Common myeloid progenitor, CD34-positive (primary cell): ENCODE data around the gene GLDC.

Experiments
- CTCF ChIA-PET: fragments of 350-600 bp; sonication (Branson Sonifier 250); formaldehyde crosslinking; loops from one replicate; lab custom pipeline; 2021; ENCODE audit warnings: antibody characterized with exemption; lab: Charles Lee
- POLR2A ChIA-PET: fragments of 350-600 bp; sonication (Branson Sonifier 250); formaldehyde crosslinking; loops from one replicate; lab custom pipeline; 2021; ENCODE audit warnings: antibody characterized with exemption; lab: Charles Lee
- DNase-seq, 3 donors: peaks; one replicate each; pipeline versions ENCODE4 v3.0.0 to v3.0.0-alpha.2; 2013
- H3K27ac ChIP-seq, 2 experiments: 1 replicate in 1 of 2; 2 replicates in 1 of 2; pipeline ENCODE4 v1.7.0; 2013; ENCODE audit warnings: inconsistent platforms in 2 of 2, low read length in 2 of 2, mild to moderate bottlenecking in 2 of 2, low read depth in 1 of 2, moderate library complexity in 1 of 2; ENCODE audit not compliant: severe bottlenecking in 2 of 2, insufficient read depth in 1 of 2, poor library complexity in 1 of 2
- H3K27me3 ChIP-seq, 5 experiments: replicated peaks in 2 of 5; 1 replicate in 3 of 5; 2 replicates in 2 of 5; pipeline versions ENCODE4 v1.6.1 to v1.7.0; 2013; ENCODE audit warnings: low read length in 4 of 5, mild to moderate bottlenecking in 2 of 5, moderate library complexity in 2 of 5, inconsistent platforms in 1 of 5; ENCODE audit not compliant: insufficient read depth in 5 of 5, control insufficient read depth in 4 of 5
- H3K36me3 ChIP-seq, 4 experiments: 1 replicate in 2 of 4; 2 replicates in 2 of 4; pipeline versions ENCODE4 v1.6.1 to v1.7.0; 2013; ENCODE audit warnings: low read length in 3 of 4, control low read depth in 1 of 4, mild to moderate bottlenecking in 1 of 4; ENCODE audit not compliant: control insufficient read depth in 4 of 4, insufficient read depth in 4 of 4
- H3K4me1 ChIP-seq, 4 experiments: 1 replicate in 3 of 4; 2 replicates in 1 of 4; pipeline versions ENCODE4 v1.6.1 to v1.7.1; 2013; ENCODE audit warnings: low read length in 3 of 4, mild to moderate bottlenecking in 3 of 4, control low read depth in 1 of 4, inconsistent platforms in 1 of 4, moderate library complexity in 1 of 4; ENCODE audit not compliant: control insufficient read depth in 4 of 4, insufficient read depth in 4 of 4; ENCODE audit errors: control extremely low read depth in 1 of 4
- H3K4me3 ChIP-seq, 7 experiments: 1 replicate in 4 of 7; 2 replicates in 3 of 7; pipeline versions ENCODE4 v1.5.1 to v1.7.0; 2013; ENCODE audit warnings: mild to moderate bottlenecking in 7 of 7, low read length in 6 of 7, moderate library complexity in 6 of 7, inconsistent platforms in 2 of 7, low read depth in 2 of 7, control low read depth in 1 of 7; ENCODE audit not compliant: insufficient read depth in 4 of 7, control insufficient read depth in 1 of 7; ENCODE audit errors: extremely low read depth in 1 of 7
- H3K9me3 ChIP-seq, 5 experiments: 1 replicate in 4 of 5; 2 replicates in 1 of 5; pipeline versions ENCODE4 v1.6.1 to v1.7.1; 2013; ENCODE audit warnings: low read length in 4 of 5, mild to moderate bottlenecking in 2 of 5, inconsistent platforms in 1 of 5, low read depth in 1 of 5, moderate library complexity in 1 of 5; ENCODE audit not compliant: control insufficient read depth in 4 of 5, insufficient read depth in 2 of 5; ENCODE audit errors: control extremely low read depth in 1 of 5
- WGBS: methylation state at CpG from one replicate; pipeline ENCODE4 v1.1.5; 2013; ENCODE audit not compliant: insufficient coverage; 5-methylcytosine and 5-hydroxymethylcytosine counted together

Gene GLDC

DNA sequence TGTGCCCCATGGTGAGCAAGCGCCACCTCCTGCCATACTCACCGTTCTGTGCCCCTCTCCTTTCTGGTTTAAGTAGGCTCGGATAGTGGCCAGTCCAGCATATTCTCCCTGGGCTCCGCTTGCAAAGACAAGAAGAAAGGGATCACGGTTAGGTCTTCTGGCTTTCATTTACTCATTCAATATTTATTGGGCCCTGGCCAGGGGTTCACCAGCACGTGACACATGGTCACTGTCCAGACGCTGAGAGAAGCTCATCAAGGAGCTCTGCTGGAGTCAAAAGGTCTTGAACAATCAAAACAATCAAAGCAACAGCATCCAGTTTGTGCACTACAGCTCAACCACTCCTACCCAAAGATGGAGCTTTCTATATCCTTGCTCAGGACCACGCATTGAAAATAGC lies 80.2 kb downstream of the GLDC start:
- no peak for DNase-seq
- H3K4me1 ChIP-seq = no peaks in the 10 kb centered on the region
- no peak overlapping the region for H3K4me3 ChIP-seq
- POLR2A ChIA-PET = no interaction called here
- 98% methylated on average over 6 of the region's 8 CpGs for WGBS
- H3K27ac ChIP-seq = no peak overlapping the region
- CTCF ChIA-PET = interaction anchor here (1.0 to 8.7 kb wide), 2 partner anchors 153 to 210 kb away, joined by 3 to 114 read pairs; partner anchors contain the start of gene UHRF2
- H3K27me3 ChIP-seq = no peaks in the 10 kb centered on the region
- H3K9me3 ChIP-seq = no peaks in the 10 kb centered on the region
- no peaks in the 10 kb centered on the region for H3K36me3 ChIP-seq

DNA sequence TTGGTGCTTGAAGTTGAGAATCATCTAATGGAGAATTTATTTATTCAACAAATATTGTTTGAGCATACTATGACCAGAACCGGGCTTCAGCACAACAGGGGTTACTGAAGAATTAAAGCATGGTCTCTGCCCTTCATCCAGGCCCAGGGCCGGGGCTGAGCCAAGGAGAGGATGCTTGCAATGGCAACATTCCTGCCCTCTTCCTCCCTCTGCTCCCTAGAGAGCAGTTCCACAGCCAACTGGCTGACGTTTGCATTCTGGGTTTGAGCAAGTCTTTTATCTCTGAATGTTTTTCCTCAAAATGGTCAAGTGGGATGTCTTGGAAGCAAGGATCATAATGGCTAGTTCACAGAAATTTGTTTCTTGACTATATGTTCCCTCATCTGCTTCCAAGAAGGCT lies 80.7 kb downstream of the GLDC start:
- H3K4me1 ChIP-seq = no peaks in the 10 kb centered on the region
- no peak overlapping the region for H3K4me3 ChIP-seq
- WGBS = 97% methylated on average over 3 of the region's 3 CpGs
- H3K9me3 ChIP-seq = no peaks in the 10 kb centered on the region
- H3K27me3 ChIP-seq = no peaks in the 10 kb centered on the region
- CTCF ChIA-PET = interaction anchor here (0.6 to 8.7 kb wide), 2 partner anchors 210 to 670 kb away, joined by 3 to 114 read pairs; no protein-coding TSS in a partner anchor
- no peaks in the 10 kb centered on the region for H3K36me3 ChIP-seq
- DNase-seq = no peak
- POLR2A ChIA-PET = no interaction called here
- no peak overlapping the region for H3K27ac ChIP-seq

DNA sequence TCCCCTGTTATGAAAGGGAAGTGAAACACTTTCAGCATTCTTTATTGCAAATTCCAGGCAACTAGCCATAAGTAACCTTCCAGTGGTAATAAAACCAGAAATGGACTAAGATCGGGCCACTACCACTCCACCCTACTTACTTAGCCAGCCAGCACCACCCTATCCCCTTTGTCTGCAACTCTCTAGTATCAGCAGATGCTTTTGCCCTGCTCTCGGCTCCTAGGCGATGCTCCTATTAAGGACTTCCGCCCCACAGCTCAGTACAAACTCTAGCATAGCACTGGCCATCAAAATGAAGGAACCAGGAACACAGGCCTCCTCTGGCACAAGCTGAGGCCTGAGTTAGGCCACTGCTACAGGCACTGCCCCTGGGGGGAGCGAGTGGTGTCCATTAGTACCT lies 81.2 kb downstream of the GLDC start:
- ChIA-PET CTCF (interaction anchor here (0.6 to 8.7 kb wide), 2 partner anchors 209 to 670 kb away, joined by 3 to 114 read pairs; no protein-coding TSS in a partner anchor), POLR2A (no interaction called here)
- WGBS = 98% methylated on average over 5 of the region's 5 CpGs
- no peak for DNase-seq
- Histone ChIP-seq H3K4me1 (no peaks in the 10 kb centered on the region), H3K9me3 (no peaks in the 10 kb centered on the region), H3K27me3 (no peaks in the 10 kb centered on the region), H3K4me3 (no peak overlapping the region), H3K36me3 (no peaks in the 10 kb centered on the region), H3K27ac (no peak overlapping the region)

DNA sequence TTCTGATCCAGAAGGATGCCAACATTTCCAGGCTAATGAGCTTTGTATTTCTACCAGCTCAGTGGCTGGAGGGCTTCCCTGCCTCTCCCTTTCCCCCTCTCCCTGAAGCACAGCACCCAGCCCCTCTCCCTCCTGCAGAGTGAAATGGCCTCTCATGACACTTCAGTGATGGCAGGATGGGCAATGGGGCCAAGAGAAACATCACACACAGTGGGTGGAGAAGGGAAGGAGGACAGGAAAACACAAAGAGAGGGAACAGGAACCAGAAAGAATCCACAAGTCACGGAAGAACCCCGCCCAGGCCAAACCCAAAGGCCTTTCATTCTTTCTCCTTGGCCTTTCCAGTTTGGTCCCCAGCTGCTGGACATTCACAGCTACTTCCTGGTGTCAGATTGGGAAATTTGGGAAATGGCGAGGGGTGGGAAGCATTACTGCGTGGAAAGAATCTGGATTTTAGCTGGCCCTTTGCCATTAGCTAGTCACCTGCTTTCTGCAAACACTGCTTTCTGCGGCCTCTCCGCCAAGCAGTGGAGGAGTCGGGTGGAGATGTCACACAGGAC lies 82.6 kb downstream of the GLDC start:
- H3K27ac ChIP-seq = no peak overlapping the region
- POLR2A ChIA-PET = no interaction called here

DNA sequence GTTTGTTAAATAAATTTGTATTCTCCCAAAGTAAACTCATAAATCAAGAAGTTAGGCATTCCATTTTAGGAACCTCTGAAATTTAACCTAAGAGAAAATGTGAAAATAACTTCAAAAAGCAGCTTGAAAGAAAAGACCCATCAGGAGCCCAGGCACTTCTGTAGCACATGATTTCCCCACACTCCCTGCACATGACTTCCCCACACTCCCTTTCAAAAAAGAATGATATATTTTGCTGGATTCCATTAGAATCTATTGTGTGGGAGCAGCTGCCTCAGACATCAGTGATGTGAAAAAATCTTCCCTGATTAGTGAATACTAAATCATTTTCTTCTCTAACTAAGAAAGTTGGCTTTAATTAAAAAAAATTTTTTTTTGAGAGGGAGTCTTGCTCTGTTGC lies 83.3 kb downstream of the GLDC start:
- Histone ChIP-seq H3K27me3 (no peaks in the 10 kb centered on the region), H3K9me3 (no peaks in the 10 kb centered on the region), H3K27ac (no peak overlapping the region), H3K36me3 (no peaks in the 10 kb centered on the region), H3K4me1 (peaks cover 0 to 2% (median 0%) of the 10 kb centered on the region in 4 experiments), H3K4me3 (no peak overlapping the region)
- no peak for DNase-seq
- ChIA-PET POLR2A (no interaction called here), CTCF (interaction anchor here (1.9 kb wide), 1 partner anchor 207 kb away, joined by 5 read pairs; no protein-coding TSS in a partner anchor)

More for the DNA sequence above, 82.6 kb downstream of the GLDC start:
- no peak for DNase-seq
- no peaks in the 10 kb centered on the region for H3K9me3 ChIP-seq
- no peak overlapping the region for H3K4me3 ChIP-seq
- H3K36me3 ChIP-seq = no peaks in the 10 kb centered on the region
- no peaks in the 10 kb centered on the region for H3K4me1 ChIP-seq
- 90% methylated on average over 6 of the region's 7 CpGs for WGBS
- H3K27me3 ChIP-seq = no peaks in the 10 kb centered on the region
- CTCF ChIA-PET = interaction anchor here (1.9 kb wide), 1 partner anchor 208 kb away, joined by 5 read pairs; no protein-coding TSS in a partner anchor

DNA sequence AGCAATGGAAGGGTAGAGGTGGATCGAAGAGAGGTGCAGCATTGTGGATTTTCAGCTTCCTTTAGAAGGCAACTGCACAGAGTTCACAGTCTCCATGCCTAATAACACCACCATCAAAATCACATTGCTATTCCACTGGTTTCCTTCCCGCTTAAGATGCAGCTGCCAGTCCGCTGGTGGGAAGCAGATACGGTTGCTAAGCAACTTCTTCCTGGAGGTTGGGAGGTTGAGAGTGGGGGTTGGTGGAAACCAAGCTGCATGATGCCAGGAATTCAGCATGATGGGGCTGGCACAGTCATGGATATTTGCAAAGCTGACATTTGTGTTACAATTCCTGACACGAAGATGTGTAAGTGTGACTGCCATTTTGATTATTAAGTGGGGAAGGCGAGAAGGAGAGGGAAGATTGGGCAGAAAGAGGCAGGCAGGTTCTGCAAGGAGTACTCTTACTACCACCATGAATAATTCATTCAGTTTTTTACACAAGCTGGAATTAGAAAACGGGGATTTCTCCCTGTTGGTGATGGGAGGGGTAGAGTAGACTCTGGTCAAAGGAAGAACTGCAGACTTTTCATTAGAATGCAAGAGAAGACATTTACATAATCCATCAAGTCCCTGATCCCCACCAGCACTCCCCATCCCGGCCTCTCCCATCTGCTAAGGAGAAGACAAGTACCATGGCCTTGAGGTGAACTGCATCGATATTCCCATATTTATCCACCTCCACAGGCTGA lies 87.5 kb downstream of the GLDC start:
- no peak for DNase-seq
- ChIA-PET CTCF (no interaction called here), POLR2A (no interaction called here)
- Histone ChIP-seq H3K4me3 (no peak overlapping the region), H3K9me3 (no peaks in the 10 kb centered on the region), H3K27ac (no peak overlapping the region), H3K36me3 (no peaks in the 10 kb centered on the region), H3K27me3 (no peaks in the 10 kb centered on the region), H3K4me1 (peaks cover 0 to 2% (median 0%) of the 10 kb centered on the region in 4 experiments)
- WGBS = 93% methylated on average over 4 of the region's 9 CpGs

DNA sequence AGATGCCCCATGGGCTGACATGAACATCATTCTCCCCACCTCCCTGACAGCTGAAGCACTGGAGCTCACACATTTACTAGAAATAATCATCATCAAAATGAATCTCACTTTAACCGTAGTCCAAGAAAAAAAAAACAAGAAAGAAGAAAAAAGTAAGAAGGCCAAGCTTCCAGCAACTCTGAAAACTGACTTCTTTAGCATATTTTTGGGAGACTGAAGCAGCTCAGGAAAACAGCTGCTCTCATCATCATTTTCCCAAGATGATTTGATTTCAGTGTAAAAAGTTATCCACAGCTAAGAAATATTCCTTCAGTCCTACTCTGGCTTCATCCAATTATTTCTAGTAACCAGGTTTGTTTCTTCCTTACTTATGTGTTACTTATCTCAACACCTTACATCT lies 91.7 kb downstream of the GLDC start:
- ChIA-PET CTCF (no interaction called here), POLR2A (no interaction called here)
- peaks cover 0 to 2% (median 0%) of the 10 kb centered on the region in 4 experiments for H3K4me1 ChIP-seq
- no peak overlapping the region for H3K4me3 ChIP-seq
- no peak for DNase-seq
- no peaks in the 10 kb centered on the region for H3K27me3 ChIP-seq
- H3K36me3 ChIP-seq = no peaks in the 10 kb centered on the region
- no CpG with 5 or more reads among the region's 1 CpG for WGBS
- no peak overlapping the region for H3K27ac ChIP-seq
- no peaks in the 10 kb centered on the region for H3K9me3 ChIP-seq
